ENCODE data around the gene CCDC138. TPM values are rescaled to one million over a fixed set of nuclear protein-coding genes. Genes with fewer than 3 reads are reported as not detected.

CCDC138 gene
- total RNA-seq, 4 donors from 2014 or later = 2.3 to 33.8 (median 4.6) TPM

GRCh38 chr2:108866041-108866440, 79.5 kb downstream of the CCDC138 start:
- TF ChIP-seq, protein P1, sequence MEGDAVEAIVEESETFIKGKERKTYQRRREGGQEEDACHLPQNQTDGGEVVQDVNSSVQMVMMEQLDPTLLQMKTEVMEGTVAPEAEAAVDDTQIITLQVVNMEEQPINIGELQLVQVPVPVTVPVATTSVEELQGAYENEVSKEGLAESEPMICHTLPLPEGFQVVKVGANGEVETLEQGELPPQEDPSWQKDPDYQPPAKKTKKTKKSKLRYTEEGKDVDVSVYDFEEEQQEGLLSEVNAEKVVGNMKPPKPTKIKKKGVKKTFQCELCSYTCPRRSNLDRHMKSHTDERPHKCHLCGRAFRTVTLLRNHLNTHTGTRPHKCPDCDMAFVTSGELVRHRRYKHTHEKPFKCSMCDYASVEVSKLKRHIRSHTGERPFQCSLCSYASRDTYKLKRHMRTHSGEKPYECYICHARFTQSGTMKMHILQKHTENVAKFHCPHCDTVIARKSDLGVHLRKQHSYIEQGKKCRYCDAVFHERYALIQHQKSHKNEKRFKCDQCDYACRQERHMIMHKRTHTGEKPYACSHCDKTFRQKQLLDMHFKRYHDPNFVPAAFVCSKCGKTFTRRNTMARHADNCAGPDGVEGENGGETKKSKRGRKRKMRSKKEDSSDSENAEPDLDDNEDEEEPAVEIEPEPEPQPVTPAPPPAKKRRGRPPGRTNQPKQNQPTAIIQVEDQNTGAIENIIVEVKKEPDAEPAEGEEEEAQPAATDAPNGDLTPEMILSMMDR (IDR thresholded peaks at IDR 0.05) = no peak
- TF ChIP-seq POLR2A (IDR thresholded peaks at IDR 0.05) = no peak
- H3K27me3 ChIP-seq = no peaks in the 10 kb centered on the region
- H3K27ac ChIP-seq = no peak overlapping the region
- H3K9me3 ChIP-seq = peaks cover 0 to 7% (median 3%) of the 10 kb centered on the region in 4 donors
- H3K4me1 ChIP-seq = no peaks in the 10 kb centered on the region
- no peak overlapping the region for H3K4me3 ChIP-seq
- no peaks in the 10 kb centered on the region for H3K36me3 ChIP-seq
- DNase-seq = no peak

- no peaks in the 10 kb centered on the region for H3K27me3 ChIP-seq
- no peaks in the 10 kb centered on the region for H3K36me3 ChIP-seq
- H3K27ac ChIP-seq = no peak overlapping the region
- no peak for DNase-seq
- no peaks in the 10 kb centered on the region for H3K4me1 ChIP-seq
- TF ChIP-seq, protein P1 (IDR thresholded peaks at IDR 0.05) = no peak
- no peak for TF ChIP-seq POLR2A (IDR thresholded peaks at IDR 0.05)
- H3K4me3 ChIP-seq = no peak overlapping the region
- H3K9me3 ChIP-seq = peaks cover 0 to 7% (median 3%) of the 10 kb centered on the region in 4 donors
Measured at GRCh38 chr2:108868911-108869310, 82.3 kb downstream of the CCDC138 start.

DNA sequence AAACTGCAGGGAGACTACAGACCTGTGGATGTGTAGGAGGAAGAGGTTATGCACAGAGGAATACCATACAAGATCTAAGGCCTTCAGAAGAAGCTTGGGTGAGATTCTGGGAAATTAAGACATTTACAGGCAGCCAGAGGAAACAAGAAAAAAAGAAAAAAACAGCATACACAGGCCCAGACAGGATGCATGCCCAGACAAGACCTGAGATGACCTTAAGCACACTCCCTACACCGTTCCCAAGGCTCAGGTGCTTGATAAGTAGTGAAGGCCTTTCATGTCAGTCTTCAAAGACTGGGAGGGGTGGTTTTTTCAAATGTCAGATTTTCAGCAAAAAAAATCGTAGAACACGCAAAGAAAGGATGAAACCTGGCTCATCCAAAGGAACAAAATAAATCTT, 83.0 kb downstream of the CCDC138 start:
- TF ChIP-seq POLR2A (IDR thresholded peaks at IDR 0.05) = no peak
- DNase-seq = no peak
- H3K27me3 ChIP-seq = no peaks in the 10 kb centered on the region

GRCh38 chr2:108870069-108870644, 83.6 kb downstream of the CCDC138 start:
- Histone ChIP-seq H3K27me3 (no peaks in the 10 kb centered on the region), H3K4me3 (no peak overlapping the region), H3K27ac (no peak overlapping the region), H3K36me3 (no peaks in the 10 kb centered on the region), H3K4me1 (no peaks in the 10 kb centered on the region), H3K9me3 (peaks cover 0 to 7% (median 3%) of the 10 kb centered on the region in 4 donors)
- no peak for TF ChIP-seq POLR2A (IDR thresholded peaks at IDR 0.05)
- TF ChIP-seq, protein P1 (IDR thresholded peaks at IDR 0.05) = no peak
- no peak for DNase-seq

More for the DNA sequence above, 83.0 kb downstream of the CCDC138 start:
- Histone ChIP-seq H3K4me1 (no peaks in the 10 kb centered on the region), H3K9me3 (peaks cover 0 to 7% (median 3%) of the 10 kb centered on the region in 4 donors), H3K4me3 (no peak overlapping the region), H3K36me3 (no peaks in the 10 kb centered on the region), H3K27ac (no peak overlapping the region)

- Histone ChIP-seq H3K4me3 (no peak overlapping the region), H3K4me1 (no peaks in the 10 kb centered on the region), H3K9me3 (peaks cover 0 to 5% (median 0%) of the 10 kb centered on the region in 4 donors), H3K36me3 (no peaks in the 10 kb centered on the region), H3K27me3 (no peaks in the 10 kb centered on the region), H3K27ac (no peak overlapping the region)
- DNase-seq = no peak
- TF ChIP-seq, protein P1 (IDR thresholded peaks at IDR 0.05) = peak in 2 of 6 experiments; percentile 4 to 11
- no peak for TF ChIP-seq POLR2A (IDR thresholded peaks at IDR 0.05)
Measured at GRCh38 chr2:108877506-108877905, 90.9 kb downstream of the CCDC138 start.

DNA sequence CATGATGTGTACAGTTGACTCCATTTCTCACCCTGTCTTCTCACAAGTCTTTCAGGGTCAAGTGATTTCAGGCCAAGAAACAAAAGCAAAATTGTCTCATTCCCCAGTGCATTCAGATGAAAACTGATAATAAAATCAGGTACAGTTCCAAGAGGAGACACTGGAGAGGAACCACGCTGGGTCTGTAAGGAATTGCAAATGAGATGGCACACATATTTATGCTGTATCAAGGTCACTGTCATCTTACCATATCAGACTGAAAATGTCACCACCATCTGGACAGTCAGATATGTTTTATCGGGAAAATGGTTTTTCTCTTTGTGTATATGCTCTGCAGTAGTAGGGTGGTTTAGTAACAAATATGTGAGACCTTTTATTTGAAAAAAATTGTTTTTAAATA, 91.7 kb downstream of the CCDC138 start:
- Histone ChIP-seq H3K9me3 (peaks cover 0 to 5% (median 0%) of the 10 kb centered on the region in 4 donors), H3K27me3 (no peaks in the 10 kb centered on the region), H3K27ac (no peak overlapping the region), H3K4me3 (no peak overlapping the region), H3K4me1 (no peaks in the 10 kb centered on the region), H3K36me3 (no peaks in the 10 kb centered on the region)
- no peak for DNase-seq
- TF ChIP-seq, protein P1 (IDR thresholded peaks at IDR 0.05) = no peak

Data from Peyer's patch (tissue), 4 donors.